SK-N-SH treated with all-trans-retinoic acid at 6 μM for 48 hours (cell line): ENCODE measurements around the gene TMIE.
"Not testable (repeated sequence)": the region's sequence is repeated elsewhere in the genome, so short reads cannot be mapped to it uniquely, and the experiment has no call there.

ENCODE experiments used
- ATAC-seq: fragments of 200-7000 bp; cut with Tn5 transposase; 3 replicates; pipeline ENCODE4 v1.9.1; 2020; ENCODE audit warnings: mild to moderate bottlenecking, moderate library complexity
- ARNTL ChIP-seq: fragments of 450-650 bp; formaldehyde crosslinking; IDR thresholded peaks from 2 replicates; pipeline ENCODE4 v1.5.0; 2020; ENCODE audit warnings: low read depth, mild to moderate bottlenecking, moderate library complexity, borderline replicate concordance
- BACH2 ChIP-seq: fragments of 250-450 bp; sonication (Bioruptor Pico); IDR thresholded peaks from 2 replicates; pipeline ENCODE4 v1.9.0; 2021; ENCODE audit warnings: mild to moderate bottlenecking, borderline replicate concordance
- CSDC2 ChIP-seq: fragments of 250-450 bp; sonication (Bioruptor Pico); IDR thresholded peaks from 2 replicates; pipeline ENCODE4 v1.5.0; 2020; ENCODE audit warnings: mild to moderate bottlenecking, moderate library complexity
- CSRNP3 ChIP-seq: fragments of 250-450 bp; sonication (Bioruptor Pico); IDR thresholded peaks from 2 replicates; pipeline ENCODE4 v1.5.1; 2021; ENCODE audit warnings: mild to moderate bottlenecking, moderate library complexity
- ISL1 ChIP-seq: fragments of 250-450 bp; sonication (Bioruptor Pico); IDR thresholded peaks from 2 replicates; pipeline ENCODE4 v2.1.2; 2022; ENCODE audit warnings: mild to moderate bottlenecking, moderate library complexity
- PPARA ChIP-seq: fragments of 250-450 bp; sonication (Bioruptor Pico); IDR thresholded peaks from 2 replicates; pipeline ENCODE4 v1.5.0; 2020; ENCODE audit warnings: mild to moderate bottlenecking, borderline replicate concordance
- RARB ChIP-seq: fragments of 250-450 bp; sonication (Bioruptor Pico); IDR thresholded peaks from 2 replicates; pipeline ENCODE4 v1.8.0; 2021; ENCODE audit warnings: mild to moderate bottlenecking, moderate library complexity
- SNAI2 ChIP-seq: fragments of 250-450 bp; sonication (Bioruptor Pico); IDR thresholded peaks from 2 replicates; pipeline ENCODE4 v1.5.0; 2020; ENCODE audit warnings: mild to moderate bottlenecking, moderate library complexity
- TCF4 ChIP-seq: fragments of 250-450 bp; sonication (Bioruptor Pico); IDR thresholded peaks from 2 replicates; pipeline ENCODE4 v1.8.0; 2021; ENCODE audit warnings: mild to moderate bottlenecking, moderate library complexity, borderline replicate concordance
- TOX ChIP-seq: fragments of 250-450 bp; sonication (Bioruptor Pico); IDR thresholded peaks from 2 replicates; pipeline ENCODE4 v1.8.0; 2021; ENCODE audit warnings: mild to moderate bottlenecking, moderate library complexity, borderline replicate concordance
- ZFP3 ChIP-seq: fragments of 250-450 bp; sonication (Bioruptor Pico); IDR thresholded peaks from 2 replicates; pipeline ENCODE4 v1.5.0; 2020; ENCODE audit warnings: mild to moderate bottlenecking, moderate library complexity
- ZNF565 ChIP-seq: fragments of 450-650 bp; formaldehyde crosslinking; conservative IDR thresholded peaks from 2 replicates; pipeline ENCODE4 v1.5.0; 2020; ENCODE audit warnings: low read depth, mild to moderate bottlenecking, moderate library complexity
- ZNF70 ChIP-seq: fragments of 450-650 bp; formaldehyde crosslinking; IDR thresholded peaks from 2 replicates; pipeline ENCODE4 v1.5.0; 2020; ENCODE audit warnings: mild to moderate bottlenecking, moderate library complexity
- ZNF8 ChIP-seq: fragments of 450-650 bp; formaldehyde crosslinking; IDR thresholded peaks from 2 replicates; pipeline ENCODE4 v1.5.0; 2020; ENCODE audit warnings: mild to moderate bottlenecking, moderate library complexity
- TF ChIP-seq, protein P1 (sequence below): fragments of 250-450 bp; sonication (Bioruptor Pico); IDR thresholded peaks from 2 replicates; pipeline ENCODE4 v1.5.1; 2020; ENCODE audit warnings: low read depth, mild to moderate bottlenecking, moderate library complexity
- TF ChIP-seq, protein P2 (sequence below): fragments of 250-450 bp; sonication (Bioruptor Pico); IDR thresholded peaks from 2 replicates; pipeline ENCODE4 v1.8.0; 2020; ENCODE audit warnings: mild to moderate bottlenecking, moderate library complexity, borderline replicate concordance

TMIE gene

GRCh38 chr3:46733026-46733800 is 32.0 kb downstream of the TMIE start:
- TF ChIP-seq TCF4 (CRISPR knock-in tag) (no peak), ZNF70 (CRISPR knock-in tag) (no peak)
- ATAC-seq: no peak

DNA sequence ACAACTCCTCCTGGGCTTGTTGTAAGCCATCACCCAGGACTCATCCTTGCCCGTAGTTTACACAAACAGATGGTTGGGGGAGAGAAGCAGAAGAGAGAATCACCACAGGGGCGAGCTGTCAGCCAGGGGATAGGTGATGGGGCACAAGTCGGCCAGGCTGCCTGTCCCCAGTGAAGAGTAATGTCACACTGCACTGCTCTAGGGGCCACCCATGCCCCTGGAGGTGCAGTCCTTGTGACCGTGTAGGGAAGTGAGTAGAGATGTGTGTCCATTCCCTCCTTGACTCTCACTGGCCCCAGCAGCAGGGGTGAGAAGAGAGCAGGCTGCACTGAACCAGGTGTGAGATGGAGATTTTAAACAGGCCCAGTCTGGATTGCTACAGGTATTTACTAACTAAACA is 33.6 kb downstream of the TMIE start:
- TF ChIP-seq PPARA: no peak
- TF ChIP-seq, protein P1, sequence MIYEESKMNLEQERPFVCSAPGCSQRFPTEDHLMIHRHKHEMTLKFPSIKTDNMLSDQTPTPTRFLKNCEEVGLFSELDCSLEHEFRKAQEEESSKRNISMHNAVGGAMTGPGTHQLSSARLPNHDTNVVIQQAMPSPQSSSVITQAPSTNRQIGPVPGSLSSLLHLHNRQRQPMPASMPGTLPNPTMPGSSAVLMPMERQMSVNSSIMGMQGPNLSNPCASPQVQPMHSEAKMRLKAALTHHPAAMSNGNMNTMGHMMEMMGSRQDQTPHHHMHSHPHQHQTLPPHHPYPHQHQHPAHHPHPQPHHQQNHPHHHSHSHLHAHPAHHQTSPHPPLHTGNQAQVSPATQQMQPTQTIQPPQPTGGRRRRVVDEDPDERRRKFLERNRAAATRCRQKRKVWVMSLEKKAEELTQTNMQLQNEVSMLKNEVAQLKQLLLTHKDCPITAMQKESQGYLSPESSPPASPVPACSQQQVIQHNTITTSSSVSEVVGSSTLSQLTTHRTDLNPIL (CRISPR knock-in tag): no peak
- TF ChIP-seq SNAI2 (CRISPR knock-in tag): no peak
- no peak for TF ChIP-seq ZNF565 (CRISPR knock-in tag)
- no peak for TF ChIP-seq TOX (CRISPR knock-in tag)
- TF ChIP-seq TCF4 (CRISPR knock-in tag): no peak
- TF ChIP-seq ZFP3 (CRISPR knock-in tag): no peak
- ATAC-seq: no peak

- TF ChIP-seq TOX (CRISPR knock-in tag) (no peak), ZNF70 (CRISPR knock-in tag) (no peak), BACH2 (CRISPR knock-in tag) (no peak), ARNTL (no peak)
- TF ChIP-seq, protein P2, sequence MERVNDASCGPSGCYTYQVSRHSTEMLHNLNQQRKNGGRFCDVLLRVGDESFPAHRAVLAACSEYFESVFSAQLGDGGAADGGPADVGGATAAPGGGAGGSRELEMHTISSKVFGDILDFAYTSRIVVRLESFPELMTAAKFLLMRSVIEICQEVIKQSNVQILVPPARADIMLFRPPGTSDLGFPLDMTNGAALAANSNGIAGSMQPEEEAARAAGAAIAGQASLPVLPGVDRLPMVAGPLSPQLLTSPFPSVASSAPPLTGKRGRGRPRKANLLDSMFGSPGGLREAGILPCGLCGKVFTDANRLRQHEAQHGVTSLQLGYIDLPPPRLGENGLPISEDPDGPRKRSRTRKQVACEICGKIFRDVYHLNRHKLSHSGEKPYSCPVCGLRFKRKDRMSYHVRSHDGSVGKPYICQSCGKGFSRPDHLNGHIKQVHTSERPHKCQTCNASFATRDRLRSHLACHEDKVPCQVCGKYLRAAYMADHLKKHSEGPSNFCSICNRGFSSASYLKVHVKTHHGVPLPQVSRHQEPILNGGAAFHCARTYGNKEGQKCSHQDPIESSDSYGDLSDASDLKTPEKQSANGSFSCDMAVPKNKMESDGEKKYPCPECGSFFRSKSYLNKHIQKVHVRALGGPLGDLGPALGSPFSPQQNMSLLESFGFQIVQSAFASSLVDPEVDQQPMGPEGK: no peak
- no peak for ATAC-seq
Observed at GRCh38 chr3:46736006-46736872, 35.0 kb downstream of the TMIE start.

GRCh38 chr3:46737329-46737731 is 36.1 kb downstream of the TMIE start:
- no peak for ATAC-seq
- TF ChIP-seq ZNF8 (CRISPR knock-in tag) (no peak), SNAI2 (CRISPR knock-in tag) (no peak), TOX (CRISPR knock-in tag) (no peak), ZNF70 (CRISPR knock-in tag) (no peak), PPARA (no peak), CSRNP3 (CRISPR knock-in tag) (no peak), ISL1 (no peak), BACH2 (CRISPR knock-in tag) (no peak), ZFP3 (CRISPR knock-in tag) (no peak), RARB (CRISPR knock-in tag) (no peak), CSDC2 (CRISPR knock-in tag) (no peak)
- TF ChIP-seq, protein P1 (CRISPR knock-in tag): no peak

GRCh38 chr3:46739565-46739964 is 38.4 kb downstream of the TMIE start:
- not testable (repeated sequence) for ATAC-seq
